Epithelial cell of proximal tubule (primary cell): Measurements from ENCODE around the gene RNF112. TPM values are rescaled to one million over a fixed set of nuclear protein-coding genes. Genes with fewer than 3 reads are reported as not detected.

ENCODE experiments used
- DNase-seq: peaks from one replicate; pipeline ENCODE4 v3.0.0-alpha.2; 2011; ENCODE audit warnings: low read depth
- H3K4me3 ChIP-seq: 2 replicates; pipeline ENCODE4 v1.5.1; 2011; ENCODE audit warnings: low read depth, mild to moderate bottlenecking, low read length
- total RNA-seq: library from RNA; depleted of rRNA; stranded (reverse); fragments of >200 nt; gene quantifications from 2 replicates; pipeline ENCODE4 v1.2.3, GENCODE V29; 2015
- TF ChIP-seq, protein P1 (sequence below): conservative IDR thresholded peaks from 2 replicates; pipeline ENCODE4 v1.5.1; 2012; ENCODE audit warnings: low read depth, mild to moderate bottlenecking, low read length

Gene RNF112
- total RNA-seq, 1 donor from 2014 or later: 0.06 TPM

GRCh38 chr17:19464031-19465026, 53.3 kb downstream of the RNF112 start:
- TF ChIP-seq, protein P1, sequence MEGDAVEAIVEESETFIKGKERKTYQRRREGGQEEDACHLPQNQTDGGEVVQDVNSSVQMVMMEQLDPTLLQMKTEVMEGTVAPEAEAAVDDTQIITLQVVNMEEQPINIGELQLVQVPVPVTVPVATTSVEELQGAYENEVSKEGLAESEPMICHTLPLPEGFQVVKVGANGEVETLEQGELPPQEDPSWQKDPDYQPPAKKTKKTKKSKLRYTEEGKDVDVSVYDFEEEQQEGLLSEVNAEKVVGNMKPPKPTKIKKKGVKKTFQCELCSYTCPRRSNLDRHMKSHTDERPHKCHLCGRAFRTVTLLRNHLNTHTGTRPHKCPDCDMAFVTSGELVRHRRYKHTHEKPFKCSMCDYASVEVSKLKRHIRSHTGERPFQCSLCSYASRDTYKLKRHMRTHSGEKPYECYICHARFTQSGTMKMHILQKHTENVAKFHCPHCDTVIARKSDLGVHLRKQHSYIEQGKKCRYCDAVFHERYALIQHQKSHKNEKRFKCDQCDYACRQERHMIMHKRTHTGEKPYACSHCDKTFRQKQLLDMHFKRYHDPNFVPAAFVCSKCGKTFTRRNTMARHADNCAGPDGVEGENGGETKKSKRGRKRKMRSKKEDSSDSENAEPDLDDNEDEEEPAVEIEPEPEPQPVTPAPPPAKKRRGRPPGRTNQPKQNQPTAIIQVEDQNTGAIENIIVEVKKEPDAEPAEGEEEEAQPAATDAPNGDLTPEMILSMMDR: no peak
- no peak overlapping the region for H3K4me3 ChIP-seq
- DNase-seq: no peak

Other genes starting within 250 kb of the RNF112 start
- 14.2 and 26.4 TPM in 2 replicates for gene EPN2, start 173.9 kb upstream of the RNF112 start, total RNA-seq
- gene B9D1, start 48.5 kb upstream of the RNF112 start, total RNA-seq: 27.3 and 44.2 TPM in 2 replicates
- 9.1 and 19.0 TPM in 2 replicates for gene MAPK7, start 32.7 kb upstream of the RNF112 start, total RNA-seq
- not detected in 2 replicates for gene MFAP4, start 24.0 kb upstream of the RNF112 start, total RNA-seq
- 0.52 and 1.7 TPM in 2 replicates for gene SLC47A1, start 122.6 kb downstream of the RNF112 start, total RNA-seq
- gene ALDH3A2, start 237.5 kb downstream of the RNF112 start, total RNA-seq: 27.5 and 30.9 TPM in 2 replicates